Measurements from ENCODE around the gene CTDSP2. TPM values are rescaled to one million over a fixed set of nuclear protein-coding genes. Genes with fewer than 3 reads are reported as not detected.

Gene CTDSP2
- total and polyA plus RNA-seq, 7 donors, result 13.9 to 91.8 (median 71.3) TPM

DNA sequence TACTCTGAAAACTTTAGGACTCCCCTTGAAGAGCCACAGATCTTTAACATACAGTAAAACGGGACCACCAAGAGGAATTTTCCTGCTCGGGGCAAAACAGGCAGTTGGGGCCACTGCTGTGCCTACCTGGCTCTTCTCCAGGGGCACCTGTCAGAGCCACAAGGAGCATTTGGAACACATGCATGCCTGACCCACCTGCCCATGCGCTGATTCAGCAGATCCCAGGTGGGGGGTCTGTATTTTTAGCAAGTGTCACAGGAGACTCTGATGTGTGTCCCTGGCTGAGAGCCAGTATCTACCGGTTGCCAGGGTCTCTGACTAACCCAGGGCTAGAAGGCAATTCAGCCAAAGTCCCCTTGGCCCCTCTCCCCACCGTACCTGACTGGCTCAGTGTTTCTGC lies 6.5 kb downstream of the CTDSP2 start:
- intact Hi-C loops (cut with DNase I), result no loop called here
- TF ChIP-seq, protein P1, sequence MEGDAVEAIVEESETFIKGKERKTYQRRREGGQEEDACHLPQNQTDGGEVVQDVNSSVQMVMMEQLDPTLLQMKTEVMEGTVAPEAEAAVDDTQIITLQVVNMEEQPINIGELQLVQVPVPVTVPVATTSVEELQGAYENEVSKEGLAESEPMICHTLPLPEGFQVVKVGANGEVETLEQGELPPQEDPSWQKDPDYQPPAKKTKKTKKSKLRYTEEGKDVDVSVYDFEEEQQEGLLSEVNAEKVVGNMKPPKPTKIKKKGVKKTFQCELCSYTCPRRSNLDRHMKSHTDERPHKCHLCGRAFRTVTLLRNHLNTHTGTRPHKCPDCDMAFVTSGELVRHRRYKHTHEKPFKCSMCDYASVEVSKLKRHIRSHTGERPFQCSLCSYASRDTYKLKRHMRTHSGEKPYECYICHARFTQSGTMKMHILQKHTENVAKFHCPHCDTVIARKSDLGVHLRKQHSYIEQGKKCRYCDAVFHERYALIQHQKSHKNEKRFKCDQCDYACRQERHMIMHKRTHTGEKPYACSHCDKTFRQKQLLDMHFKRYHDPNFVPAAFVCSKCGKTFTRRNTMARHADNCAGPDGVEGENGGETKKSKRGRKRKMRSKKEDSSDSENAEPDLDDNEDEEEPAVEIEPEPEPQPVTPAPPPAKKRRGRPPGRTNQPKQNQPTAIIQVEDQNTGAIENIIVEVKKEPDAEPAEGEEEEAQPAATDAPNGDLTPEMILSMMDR (IDR thresholded peaks at IDR 0.05), result no peak
- DNase-seq, result peak; percentile 65 to 88
- WGBS, 3 donors, result 11 to 21% (median 16%) methylated on average over 5 of the region's 5 CpGs
- H3K36me3 ChIP-seq (ENCODE audit: insufficient read depth in 1 of 2, low read depth in 1 of 2), result peaks cover 0 to 14% of the 10 kb centered on the region in 2 donors
- ATAC-seq, result peak; percentile 17 to 59 (median 50)
- H3K9me3 ChIP-seq, result no peaks in the 10 kb centered on the region
- H3K27ac ChIP-seq, result peak overlapping the region; percentile 100
- peak overlapping the region; percentile 96 for H3K4me3 ChIP-seq
- peaks cover 94% of the 10 kb centered on the region for H3K4me1 ChIP-seq
- H3K27me3 ChIP-seq (ENCODE audit: insufficient read depth in 3 of 3, low read length in 2 of 3), result no peaks in the 10 kb centered on the region

DNA sequence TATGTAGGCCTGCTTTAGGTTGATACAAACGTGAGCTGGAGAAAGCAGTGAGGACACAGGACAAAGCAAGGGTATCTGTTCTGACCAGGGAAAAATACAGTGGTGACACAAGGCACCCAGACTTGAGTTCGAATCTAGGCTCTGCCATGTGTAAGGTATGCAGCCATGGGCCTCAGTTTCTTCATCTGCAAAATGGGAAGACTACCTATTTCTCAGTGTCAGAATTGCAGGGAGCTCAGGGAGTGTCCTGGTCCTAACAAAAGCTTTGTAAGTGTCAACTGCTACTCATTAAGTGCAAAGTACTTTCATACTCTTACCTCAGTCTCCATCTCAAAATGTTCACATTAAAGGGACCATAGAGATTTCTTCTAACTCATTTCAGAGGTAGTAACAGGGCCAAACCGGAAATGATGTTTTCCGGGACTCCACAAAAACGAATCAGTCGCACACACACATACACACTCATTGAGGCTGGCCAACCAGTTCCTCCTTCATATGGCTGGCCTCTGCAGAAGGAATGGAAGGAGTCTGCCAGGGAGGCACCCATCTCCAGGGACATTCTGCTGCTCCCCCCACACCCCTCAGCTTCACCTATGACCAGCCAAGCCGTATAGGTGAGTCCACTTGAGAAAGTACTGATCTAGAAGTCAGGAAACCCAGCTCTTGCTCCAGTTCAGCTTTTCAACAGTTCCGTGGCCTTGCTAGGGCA lies 7.8 kb downstream of the CTDSP2 start:
- Histone ChIP-seq H3K9me3 (no peaks in the 10 kb centered on the region), H3K4me3 (peak overlapping the region; percentile 96), H3K27me3 (ENCODE audit: insufficient read depth in 3 of 3, low read length in 2 of 3) (no peaks in the 10 kb centered on the region), H3K4me1 (peaks cover 100% of the 10 kb centered on the region), H3K36me3 (ENCODE audit: insufficient read depth in 1 of 2, low read depth in 1 of 2) (peaks cover 0 to 9% of the 10 kb centered on the region in 2 donors), H3K27ac (peak overlapping the region; percentile 100)
- intact Hi-C loops (cut with DNase I), result no loop called here
- TF ChIP-seq, protein P1 (IDR thresholded peaks at IDR 0.05), result no peak
- DNase-seq (no peak), ATAC-seq (no peak)
- WGBS, 3 donors, result 24 to 40% (median 29%) methylated on average over 8 of the region's 8 CpGs

DNA sequence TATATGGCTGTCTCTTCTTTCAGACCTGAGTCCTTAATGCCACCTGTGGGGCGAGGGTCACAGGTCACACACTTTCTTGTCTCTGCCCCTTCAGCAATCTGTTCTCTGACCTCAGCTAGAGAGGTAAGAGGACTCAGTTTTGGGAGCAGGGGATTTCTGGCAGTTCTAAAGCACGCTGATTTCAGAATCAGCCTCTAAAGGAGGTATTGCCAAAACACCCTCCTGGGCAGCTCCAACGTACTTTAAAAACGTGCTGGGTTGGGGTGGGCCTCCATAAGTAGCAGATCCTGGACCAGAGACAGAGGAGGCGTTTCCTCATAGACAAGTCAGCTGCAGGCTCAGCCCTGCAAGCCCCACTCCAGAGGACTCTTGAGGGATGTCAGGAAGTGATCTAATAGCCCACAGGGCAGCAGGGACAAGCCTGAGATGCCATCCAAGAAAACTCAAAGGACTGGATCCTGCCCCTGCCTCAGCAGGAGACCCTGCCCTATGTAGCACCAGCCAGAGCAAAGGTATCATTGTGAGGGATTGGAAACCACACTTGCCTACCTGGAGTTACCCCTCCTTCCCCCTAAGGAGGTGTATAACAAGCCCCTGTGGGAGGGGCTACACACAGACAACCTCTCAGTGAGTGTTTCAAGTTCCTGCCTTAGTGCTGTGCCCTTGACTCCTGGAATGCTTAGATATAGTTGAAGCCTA lies 8.5 kb downstream of the CTDSP2 start:
- TF ChIP-seq, protein P1 (IDR thresholded peaks at IDR 0.05), result no peak
- Histone ChIP-seq H3K9me3 (no peaks in the 10 kb centered on the region), H3K27ac (peak overlapping the region; percentile 100), H3K36me3 (ENCODE audit: insufficient read depth in 1 of 2, low read depth in 1 of 2) (peaks cover 0 to 5% of the 10 kb centered on the region in 2 donors), H3K27me3 (ENCODE audit: insufficient read depth in 3 of 3, low read length in 2 of 3) (no peaks in the 10 kb centered on the region), H3K4me3 (peak overlapping the region; percentile 96), H3K4me1 (peaks cover 100% of the 10 kb centered on the region)
- DNase-seq, result peak in 1 of 2 donors; percentile 68
- 11 to 12% (median 11%) methylated on average over 5 of the region's 5 CpGs for WGBS, 3 donors
- peak; percentile 38 to 63 (median 50) for ATAC-seq
- intact Hi-C loops (cut with DNase I), result no loop called here

DNA sequence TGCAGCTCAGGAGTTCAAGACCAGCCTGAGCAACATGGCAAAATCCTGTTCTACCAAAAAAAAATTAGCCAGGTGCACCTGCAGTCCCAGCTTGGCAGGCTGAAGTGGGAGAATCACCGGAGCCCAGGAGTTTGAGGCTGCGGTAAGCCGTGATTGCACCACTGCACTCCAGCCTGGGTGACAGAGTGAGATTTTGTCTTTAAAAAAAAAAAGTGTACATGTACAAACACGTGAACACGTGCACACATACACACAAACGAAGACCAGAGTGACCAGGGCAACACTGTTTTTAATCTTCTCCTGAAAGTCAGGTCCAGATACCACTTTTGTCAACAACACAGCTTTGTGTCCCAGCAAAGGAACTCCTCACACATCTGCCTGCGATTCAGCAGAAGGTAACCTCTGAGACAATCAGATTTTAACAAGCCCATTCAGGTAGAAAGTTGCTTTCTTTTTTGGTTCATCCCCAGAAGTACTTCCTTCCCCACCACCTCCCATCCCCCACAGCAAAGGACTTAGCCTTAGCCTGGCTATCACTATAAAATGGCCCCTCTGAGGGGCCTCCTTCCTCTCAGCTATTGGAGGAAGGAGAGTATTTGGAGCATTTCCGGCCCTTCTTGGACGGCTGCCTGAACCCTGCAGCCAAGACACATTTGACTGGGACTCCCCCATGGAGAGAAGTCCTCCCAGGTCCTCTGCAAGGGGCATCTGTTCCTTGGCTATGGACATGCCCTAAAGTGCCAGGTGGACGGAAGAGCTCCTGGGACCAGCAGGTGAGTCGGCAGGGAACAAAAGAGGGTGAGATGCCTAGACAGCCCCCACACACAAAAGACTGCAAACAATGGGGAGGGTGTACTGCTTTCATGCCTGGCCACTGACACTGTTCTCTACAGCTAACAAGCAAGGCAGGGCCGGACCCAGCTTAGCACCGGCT lies 9.8 kb downstream of the CTDSP2 start:
- no peaks in the 10 kb centered on the region for H3K27me3 ChIP-seq (ENCODE audit: insufficient read depth in 3 of 3, low read length in 2 of 3)
- TF ChIP-seq, protein P1 (IDR thresholded peaks at IDR 0.05), result no peak
- DNase-seq (peak; percentile 81 to 86), ATAC-seq (peak; percentile 28 to 34 (median 32))
- peak overlapping the region; percentile 100 for H3K27ac ChIP-seq
- H3K9me3 ChIP-seq, result no peaks in the 10 kb centered on the region
- peak overlapping the region; percentile 96 for H3K4me3 ChIP-seq
- H3K36me3 ChIP-seq (ENCODE audit: insufficient read depth in 1 of 2, low read depth in 1 of 2), result peaks cover 0 to 7% of the 10 kb centered on the region in 2 donors
- intact Hi-C loops (cut with DNase I), result no loop called here
- WGBS, 3 donors, result 3 to 12% (median 4%) methylated on average over 13 of the region's 13 CpGs
- peaks cover 100% of the 10 kb centered on the region for H3K4me1 ChIP-seq

Data from psoas muscle (tissue), 8 donors.